ENCODE data around the gene CHST1.

Gene CHST1

GRCh38 chr11:45665206-45665932, at the start of gene CHST1:
Gene CHST1, minus strand, starts transcription at chr11:45665622. Its CDS starts 14,699 bp downstream, at chr11:45650923.
- peak; percentile 85 for DNase-seq

- DNase-seq: no peak
These were observed 48.2 kb upstream of the CHST1 start for GRCh38 chr11:45713573-45713972.

- no peak for DNase-seq
These were observed 45.1 kb upstream of the CHST1 start for GRCh38 chr11:45710561-45710960.

GRCh38 chr11:45708887-45709663, 43.7 kb upstream of the CHST1 start:
- no peak for DNase-seq

GRCh38 chr11:45704635-45705034, 39.2 kb upstream of the CHST1 start:
- no peak for DNase-seq

GRCh38 chr11:45704133-45704532, 38.7 kb upstream of the CHST1 start:
- DNase-seq: no peak

- DNase-seq: no peak
These were observed 37.1 kb upstream of the CHST1 start for GRCh38 chr11:45702511-45702910.

GRCh38 chr11:45698777-45699497, 33.5 kb upstream of the CHST1 start:
- no peak for DNase-seq

GRCh38 chr11:45692808-45693453, 27.5 kb upstream of the CHST1 start:
- DNase-seq: no peak

GRCh38 chr11:45688472-45689033, 23.1 kb upstream of the CHST1 start:
- DNase-seq: no peak

- DNase-seq: no peak
These were observed 22.4 kb upstream of the CHST1 start for GRCh38 chr11:45687836-45688235.

- no peak for DNase-seq
These were observed 20.6 kb upstream of the CHST1 start for GRCh38 chr11:45685964-45686537.

GRCh38 chr11:45684440-45684839, 19.0 kb upstream of the CHST1 start:
- DNase-seq: no peak

GRCh38 chr11:45683271-45684058, 18.0 kb upstream of the CHST1 start:
- peak; percentile 18 for DNase-seq

GRCh38 chr11:45679806-45680205, 14.4 kb upstream of the CHST1 start:
- no peak for DNase-seq

- DNase-seq: no peak
These were observed 13.6 kb upstream of the CHST1 start for GRCh38 chr11:45678976-45679375.

- peak; percentile 61 for DNase-seq
These were observed 12.5 kb upstream of the CHST1 start for GRCh38 chr11:45677770-45678512.

- peak; percentile 6 for DNase-seq
These were observed 11.2 kb upstream of the CHST1 start for GRCh38 chr11:45676522-45677095.

GRCh38 chr11:45675646-45676045, 10.2 kb upstream of the CHST1 start:
- peak; percentile 47 for DNase-seq

- peak; percentile 40 for DNase-seq
These were observed 9.2 kb upstream of the CHST1 start for GRCh38 chr11:45674481-45675190.
